Activated T-helper 1 cell treated with Interleukin-2 at 50 U/mL for 16 hours (primary cell): ENCODE measurements around the gene EBLN1.
A peak's percentile ranks its signal among the peaks of the same experiment; 100 is the strongest.

Experiments used
- DNase-seq: peaks from one replicate; pipeline ENCODE4 v3.0.0-alpha.2; 2020; ENCODE audit warnings: low read depth

The EBLN1 gene

DNA sequence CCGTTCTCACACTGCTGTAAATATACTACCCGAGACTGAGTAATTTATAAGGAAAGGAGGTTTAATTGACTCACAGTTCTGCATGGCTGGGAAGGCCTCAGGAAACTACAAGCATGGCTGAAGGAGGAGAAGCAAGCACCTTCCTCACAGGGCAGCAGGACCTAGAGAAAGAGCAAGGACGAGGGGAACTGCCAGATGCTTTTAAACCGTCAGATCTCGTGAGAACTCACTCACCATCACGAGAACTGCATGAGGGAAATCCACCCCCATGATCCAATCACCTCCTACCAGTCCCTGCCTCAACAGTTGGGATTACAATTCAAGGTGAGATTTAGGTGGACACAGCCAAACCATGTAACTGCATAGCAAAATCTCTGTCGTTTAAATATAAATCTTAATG is at the start of gene EBLN1:
Gene EBLN1, minus strand, starts transcription at position 174 of the 400 bp plus-strand sequence. CDS start 8,032 bp downstream, outside the sequence.
- no peak for DNase-seq

DNA sequence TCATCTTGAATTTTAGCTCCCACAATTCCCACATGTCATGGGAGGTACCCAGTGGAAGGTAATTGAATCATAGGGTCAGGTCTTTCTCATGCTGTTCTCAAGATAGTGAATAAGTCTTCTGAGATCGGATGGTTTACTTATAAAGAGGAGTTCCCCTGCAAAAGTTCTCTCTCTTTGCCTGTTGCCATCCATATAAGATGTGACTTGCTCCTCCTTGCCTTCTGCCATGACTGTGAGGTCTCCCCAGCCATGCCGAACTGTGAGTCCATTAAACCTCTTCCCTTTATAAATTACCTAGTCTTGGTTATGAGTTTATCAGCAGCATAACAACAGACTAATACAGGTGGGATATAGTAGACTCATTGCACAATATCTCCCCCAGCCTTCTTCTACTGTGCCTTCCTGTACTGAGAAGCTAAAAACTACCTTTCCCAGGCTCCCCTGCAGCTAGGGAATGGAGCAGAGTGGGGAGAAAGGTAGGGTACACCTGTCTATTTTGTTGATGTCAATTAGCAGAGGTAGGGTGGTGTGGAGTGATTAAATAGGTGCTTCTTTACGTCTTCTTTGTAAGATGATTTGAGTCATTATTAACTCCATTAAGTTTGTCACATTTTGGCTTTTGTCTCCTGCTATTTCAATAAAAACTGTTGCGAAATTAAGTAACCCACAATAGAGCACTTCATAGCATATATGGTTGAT is 48.2 kb upstream of the EBLN1 start:
- DNase-seq = no peak

GRCh38 chr10:22263106-22263505 is 45.3 kb upstream of the EBLN1 start:
- DNase-seq = no peak

- no peak for DNase-seq
Measured at GRCh38 chr10:22259280-22259679, 41.5 kb upstream of the EBLN1 start.

- DNase-seq = no peak
Measured at GRCh38 chr10:22258471-22258870, 40.7 kb upstream of the EBLN1 start.

- DNase-seq = peak; percentile 28
Measured at GRCh38 chr10:22253580-22253882, 35.7 kb upstream of the EBLN1 start.

DNA sequence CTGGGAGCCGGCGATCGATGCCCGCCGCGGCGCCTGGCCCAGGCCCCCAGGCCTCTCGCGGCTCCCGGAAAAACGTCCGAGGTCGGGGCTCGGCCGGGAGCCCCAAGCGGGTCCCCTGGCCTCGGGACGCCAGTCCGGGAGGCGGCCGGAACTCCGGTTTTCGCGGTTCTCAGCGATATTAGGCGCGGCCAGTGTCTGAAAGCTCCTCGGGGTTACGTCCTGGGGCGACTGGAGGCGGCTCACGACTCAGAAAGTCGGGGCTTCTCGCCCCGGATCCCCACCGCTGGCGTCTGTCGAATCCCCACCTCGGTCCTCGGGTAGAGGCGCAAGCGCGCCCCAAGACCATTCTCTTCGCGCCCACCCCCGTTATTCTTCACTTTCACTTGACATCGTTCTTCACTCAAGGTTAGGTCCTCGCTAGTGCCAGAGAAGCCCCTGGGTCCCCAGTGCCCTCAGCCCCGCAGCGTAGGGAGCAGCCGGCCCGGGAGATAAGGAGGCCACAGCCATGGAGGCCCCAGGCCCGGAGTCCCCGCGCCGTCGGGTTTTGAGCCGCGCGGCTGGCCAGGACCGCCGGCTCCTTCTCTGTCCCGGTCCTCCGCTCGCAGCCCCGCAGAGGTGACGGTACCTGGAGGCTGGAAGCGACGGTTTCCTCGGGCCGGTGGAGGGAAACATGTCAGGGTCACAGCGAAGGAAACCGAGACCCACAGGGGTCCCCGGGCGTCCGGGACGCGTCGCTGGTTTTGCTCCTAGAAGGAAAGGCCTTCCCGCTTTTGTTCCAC is 35.2 kb upstream of the EBLN1 start:
- peak; percentile 15 for DNase-seq

- DNase-seq = peak; percentile 24
Measured at GRCh38 chr10:22252224-22252800, 34.5 kb upstream of the EBLN1 start.

DNA sequence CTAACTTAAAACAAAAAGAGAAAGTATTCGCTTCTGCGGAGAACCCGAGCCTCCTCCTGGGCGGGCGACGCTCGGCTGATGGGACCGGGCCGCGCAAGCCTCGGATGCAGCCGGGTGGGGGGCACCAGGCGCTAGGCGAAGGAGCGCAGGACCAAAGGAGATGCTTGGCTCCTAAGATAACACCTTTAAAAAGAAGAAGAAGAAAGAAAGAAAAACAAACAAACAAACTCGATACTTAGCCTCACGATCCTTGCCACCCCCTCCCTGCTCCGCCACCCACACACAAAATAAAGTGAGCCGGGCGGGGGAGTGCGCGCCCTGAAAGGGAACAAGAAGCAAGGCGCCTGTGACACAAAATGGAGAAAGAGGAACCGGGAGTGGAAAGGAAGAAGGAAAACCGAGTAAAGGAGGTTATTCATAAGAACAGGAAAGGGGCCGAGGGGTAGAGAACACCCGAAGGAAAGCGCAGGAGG is 34.0 kb upstream of the EBLN1 start:
- peak; percentile 51 for DNase-seq

DNA sequence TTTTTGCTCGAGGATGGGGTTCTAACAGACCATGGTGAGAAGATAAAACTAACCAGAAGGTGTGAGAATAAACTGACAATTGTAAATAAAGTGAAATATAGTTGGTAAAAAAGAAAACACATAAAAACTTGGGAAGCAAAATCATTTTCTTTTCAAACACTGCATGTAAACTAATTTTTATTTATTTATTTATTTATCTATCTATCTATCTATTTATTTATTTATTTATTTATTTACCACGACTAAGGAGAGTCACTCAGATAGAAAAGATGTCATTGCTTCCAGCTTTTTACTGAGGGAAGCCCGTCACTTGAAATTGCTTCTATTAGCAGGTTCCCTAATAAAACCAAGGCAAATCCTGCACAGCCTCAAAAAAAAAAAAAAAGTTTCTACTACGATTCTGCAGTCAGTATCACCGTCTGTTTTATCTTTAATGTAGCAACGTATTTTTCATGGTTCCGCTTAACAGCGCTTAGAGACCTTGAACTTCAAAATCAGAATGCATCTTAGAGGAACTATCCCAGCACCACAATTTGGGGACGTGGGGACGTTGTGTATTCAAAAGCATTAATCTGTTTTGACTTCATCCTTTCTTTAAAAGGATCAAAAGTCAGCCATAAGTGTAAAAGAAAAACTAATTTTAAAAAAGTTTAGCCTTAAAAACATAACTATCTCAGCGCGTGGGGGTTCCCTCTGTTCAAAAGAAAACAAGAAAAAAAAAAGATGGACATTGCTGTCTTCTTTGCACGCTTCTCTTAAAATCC is 33.3 kb upstream of the EBLN1 start:
- no peak for DNase-seq

DNA sequence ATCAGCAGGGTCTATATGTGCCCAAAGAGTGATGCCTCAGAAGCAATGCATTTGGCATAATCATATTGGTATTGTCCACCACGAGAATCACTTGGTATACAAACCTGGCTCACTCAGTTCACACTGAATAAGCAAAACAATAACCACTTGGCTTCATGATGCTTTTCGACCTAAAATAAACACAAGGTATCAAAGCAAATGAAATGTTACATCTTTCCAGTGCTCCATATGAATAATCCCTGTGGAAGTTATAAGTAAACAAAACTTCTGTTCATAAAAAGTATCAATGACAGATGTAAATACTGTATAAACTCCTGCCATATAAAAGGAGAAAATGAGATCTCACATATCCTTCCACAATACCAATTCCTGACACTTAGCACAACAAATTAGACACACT is 29.8 kb upstream of the EBLN1 start:
- DNase-seq = no peak

DNA sequence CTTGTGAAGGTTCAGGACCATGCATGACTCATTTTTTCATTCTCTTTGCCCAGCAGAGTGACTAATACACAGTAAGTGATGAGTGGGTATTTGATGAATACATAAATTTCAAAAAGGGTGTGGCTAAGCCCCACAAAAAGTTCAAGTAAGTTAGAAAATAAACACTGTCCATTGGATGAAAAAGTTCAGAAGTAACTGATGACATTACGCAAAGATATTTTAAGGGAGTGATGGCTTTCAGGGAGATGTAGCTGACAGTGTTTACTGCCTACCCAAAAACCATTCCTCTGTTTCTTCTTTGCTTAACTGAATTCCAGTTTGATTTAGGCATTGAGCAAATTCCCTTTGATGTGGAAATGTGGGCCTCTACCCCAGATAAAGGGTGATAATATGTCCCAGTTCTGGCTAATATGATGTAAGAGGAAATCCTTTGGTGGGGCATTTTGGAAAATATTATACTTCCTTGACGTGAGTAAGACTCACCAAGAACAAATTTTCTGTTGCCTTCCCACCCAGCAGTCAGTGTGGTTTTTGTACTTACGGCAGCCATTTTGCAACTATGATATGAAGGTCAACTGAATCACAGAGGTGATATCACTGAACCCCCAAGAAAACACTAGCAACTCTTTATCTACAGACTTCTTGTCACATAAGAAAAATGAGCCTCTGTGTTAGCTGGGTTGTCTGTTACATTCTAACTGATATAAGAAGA is 29.0 kb upstream of the EBLN1 start:
- peak; percentile 5 for DNase-seq

DNA sequence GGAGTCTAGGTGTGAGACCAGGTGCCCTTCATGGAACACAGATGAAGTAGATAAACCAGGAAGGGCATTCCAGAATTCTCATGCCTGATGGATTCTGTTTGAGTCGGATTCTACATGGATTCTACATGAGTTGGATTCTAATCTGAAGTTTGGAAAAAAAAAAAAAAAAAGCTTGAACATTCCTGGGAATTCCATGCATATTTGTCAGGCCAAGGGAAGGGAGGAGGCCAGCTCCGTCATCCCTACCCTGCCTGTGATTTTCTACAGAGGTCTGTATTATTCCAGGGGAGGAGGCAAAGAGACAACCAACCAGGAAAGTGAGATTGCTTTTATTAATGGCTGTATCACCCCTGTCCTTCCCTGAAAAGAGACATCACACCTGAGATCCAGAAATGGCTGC is 27.8 kb upstream of the EBLN1 start:
- no peak for DNase-seq

DNA sequence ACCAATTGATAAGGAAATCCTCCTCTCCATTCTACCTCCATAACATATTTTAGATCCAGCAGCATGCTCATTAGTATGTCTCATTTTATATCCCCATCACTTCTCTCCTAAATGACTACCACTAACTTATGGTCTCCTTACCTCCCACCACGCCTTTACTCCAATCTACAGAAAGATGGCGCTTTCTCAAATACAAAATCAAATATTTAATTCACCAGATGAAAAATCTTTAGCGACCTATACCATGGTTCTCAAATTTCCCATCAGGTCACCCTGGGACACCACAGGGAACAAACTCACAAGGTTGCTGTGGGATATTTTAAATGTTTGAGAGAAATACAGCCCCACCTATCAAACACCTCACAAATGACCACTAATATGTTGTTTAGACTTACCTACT is 27.0 kb upstream of the EBLN1 start:
- no peak for DNase-seq

DNA sequence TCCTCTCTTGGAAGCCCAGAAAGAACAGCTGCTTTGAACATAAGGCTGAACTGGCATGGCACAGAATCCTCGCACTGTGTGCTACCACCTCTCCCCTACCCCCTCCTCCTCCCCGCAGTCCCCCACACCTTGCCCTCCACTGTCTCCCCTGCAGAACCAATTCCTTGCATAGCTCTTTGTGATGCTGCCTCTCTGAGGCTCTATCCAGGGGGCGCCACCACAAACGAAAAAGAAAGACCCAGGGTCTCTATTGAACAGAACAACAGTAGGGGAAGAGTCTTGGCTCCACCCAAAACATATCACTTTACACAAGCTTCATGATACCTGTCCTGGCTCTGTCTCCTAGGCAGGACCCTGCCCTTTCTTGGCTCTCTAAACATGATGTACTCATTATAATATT is 26.2 kb upstream of the EBLN1 start:
- no peak for DNase-seq

- no peak for DNase-seq
Measured at GRCh38 chr10:22243321-22243720, 25.5 kb upstream of the EBLN1 start.

DNA sequence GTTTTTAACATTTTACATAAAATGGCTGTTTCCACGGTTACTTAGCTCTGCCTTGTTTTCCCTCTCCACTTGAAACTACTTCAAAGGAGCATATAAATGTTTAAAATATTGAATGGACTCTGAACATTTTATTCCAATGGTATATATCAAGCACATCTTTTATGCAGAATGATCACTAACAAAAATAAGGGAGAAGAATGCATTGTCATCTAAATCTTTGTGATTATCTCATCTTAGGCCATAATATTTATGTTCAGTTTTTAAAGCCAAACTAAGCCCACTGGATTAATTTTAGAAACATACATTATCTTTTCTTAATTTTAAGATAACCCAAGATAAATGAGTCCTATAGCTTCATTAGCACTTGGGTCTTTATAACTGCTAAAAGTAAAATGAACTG is 13.4 kb upstream of the EBLN1 start:
- DNase-seq = no peak

DNA sequence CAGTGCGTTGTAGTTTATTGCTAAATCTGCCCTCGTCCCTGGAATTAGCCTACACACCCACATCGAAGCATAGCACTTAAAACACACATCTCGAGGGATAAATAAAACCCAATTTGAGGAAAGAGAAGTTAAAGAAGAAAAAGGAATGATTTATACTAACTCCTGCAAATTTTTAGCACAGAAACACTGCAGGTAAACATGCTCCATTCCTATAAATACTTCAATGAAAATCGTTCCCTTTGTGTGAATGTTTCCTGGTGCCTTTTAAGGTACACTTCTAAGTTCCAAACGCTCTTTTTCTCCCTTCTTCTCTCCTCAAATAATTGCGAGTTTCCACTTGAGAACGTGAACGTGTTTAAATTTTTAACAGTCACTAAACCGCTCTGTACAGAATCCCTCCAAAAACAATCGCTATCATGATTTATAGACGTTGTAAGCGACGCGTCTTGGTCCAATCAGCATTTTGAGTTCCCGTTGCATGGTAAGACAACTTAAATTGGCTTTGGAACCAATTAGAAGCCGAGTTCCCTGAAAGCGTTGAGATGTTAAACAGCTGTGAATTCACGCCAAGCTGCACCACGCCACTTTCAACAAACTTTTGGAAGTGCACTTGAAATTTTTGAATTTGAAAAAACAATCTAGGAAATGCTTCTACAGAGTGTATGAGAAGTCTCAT is 12.5 kb upstream of the EBLN1 start:
- DNase-seq = no peak

DNA sequence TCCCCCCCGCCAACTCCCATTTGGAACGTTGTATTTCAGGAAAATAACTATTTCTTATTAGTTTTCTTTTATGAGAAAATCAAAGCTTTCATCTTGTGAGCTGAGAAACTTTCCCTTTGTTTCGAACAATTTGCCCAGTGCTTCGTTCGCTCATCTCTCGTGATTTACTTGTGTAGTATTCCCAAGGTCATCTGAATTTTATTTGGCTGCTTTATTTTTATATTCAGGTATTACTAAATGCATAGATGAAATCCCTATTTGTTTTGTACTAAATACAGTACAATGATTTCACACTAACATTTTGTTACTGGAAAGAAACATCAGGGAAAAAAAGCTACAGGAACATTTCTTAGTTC is 12.0 kb upstream of the EBLN1 start:
- no peak for DNase-seq

DNA sequence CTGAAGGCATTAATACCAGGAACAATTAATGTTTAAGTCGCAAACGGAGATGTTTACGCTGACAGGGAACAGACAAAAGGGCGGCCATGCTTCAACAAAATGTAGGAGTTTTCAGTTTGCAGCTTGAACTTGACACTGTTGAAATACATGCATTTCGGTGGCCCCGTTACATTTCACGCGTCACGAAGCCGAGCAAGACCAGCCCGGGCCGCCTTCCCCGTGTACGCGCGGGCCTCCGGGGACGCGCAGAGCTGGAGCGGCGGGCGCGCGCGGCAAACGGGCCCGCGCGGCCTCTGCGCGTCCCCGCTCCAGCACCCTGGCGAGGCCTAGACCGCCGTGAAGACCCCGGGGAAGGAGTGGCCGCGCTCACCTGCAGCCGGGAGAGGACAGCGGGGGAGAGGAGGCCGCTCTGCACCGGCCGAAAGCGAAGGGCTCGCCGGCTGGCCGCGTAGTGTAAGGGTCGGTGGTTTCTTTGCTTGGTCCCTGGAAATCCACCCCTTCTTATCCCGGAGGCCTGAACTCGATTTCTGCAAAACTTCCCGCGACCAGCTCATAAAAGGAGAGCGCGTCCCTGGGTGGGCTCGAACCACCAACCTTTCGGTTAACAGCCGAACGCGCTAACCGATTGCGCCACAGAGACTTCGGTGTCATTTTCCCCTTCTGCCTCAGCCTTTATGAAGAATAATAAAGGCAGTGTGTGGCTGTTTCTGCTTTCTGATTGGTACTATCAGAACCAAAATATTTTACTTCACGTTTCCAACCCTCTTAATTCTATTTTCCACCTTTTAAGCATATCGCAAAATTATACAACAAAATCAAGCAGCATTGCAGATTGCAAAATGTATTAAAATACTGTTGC is 11.4 kb upstream of the EBLN1 start:
- DNase-seq = peak; percentile 71
